Sigmoid colon (tissue), 3 donors: Measurements from ENCODE around the gene KCNT1.

Source experiments
- CTCF ChIP-seq, 4 experiments: fragments of 450-650 bp in 3 of 4; fragments of 200-600 bp in 1 of 4; IDR thresholded peaks; one replicate each; pipeline ENCODE4 v1.5.1; 2016 to 2019; ENCODE audit warnings: antibody characterized with exemption in 4 of 4, mild to moderate bottlenecking in 3 of 4, moderate library complexity in 2 of 4
- POLR2A ChIP-seq, 2 donors: fragments of 450-650 bp; IDR thresholded peaks; one replicate each; pipeline ENCODE4 v1.6.1; 2016; ENCODE audit warnings: antibody characterized with exemption in 2 of 2, mild to moderate bottlenecking in 2 of 2, moderate library complexity in 2 of 2

DNA sequence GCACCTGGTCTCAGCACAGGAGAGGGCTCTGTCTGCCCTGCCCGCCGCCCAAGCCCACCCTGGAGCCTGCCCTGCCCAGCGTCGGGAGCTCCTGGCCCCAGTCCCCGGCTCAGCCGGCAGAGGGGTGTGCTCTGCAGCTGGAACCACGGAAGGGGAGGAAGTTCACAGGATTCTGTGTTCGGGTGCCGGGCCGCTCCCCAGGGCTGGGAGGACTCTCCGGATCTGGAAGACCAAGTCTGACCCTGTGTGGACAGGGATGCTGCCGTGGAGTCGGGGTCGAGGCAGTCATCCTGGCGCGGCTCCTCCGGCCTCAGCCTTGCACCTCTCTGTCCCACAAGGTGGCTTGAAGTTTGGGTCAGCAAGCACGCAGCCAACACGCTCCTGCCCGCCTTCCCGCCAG, 78.6 kb downstream of the KCNT1 start:
- no peak for TF ChIP-seq POLR2A (IDR thresholded peaks at IDR 0.05)
- TF ChIP-seq CTCF (IDR thresholded peaks at IDR 0.05) = no peak
